ENCODE data around the gene GDI1.

The GDI1 gene

GRCh38 chrX:154464806-154465365 lies 27.9 kb downstream of the GDI1 start:
- no peak for FAIRE-seq

DNA sequence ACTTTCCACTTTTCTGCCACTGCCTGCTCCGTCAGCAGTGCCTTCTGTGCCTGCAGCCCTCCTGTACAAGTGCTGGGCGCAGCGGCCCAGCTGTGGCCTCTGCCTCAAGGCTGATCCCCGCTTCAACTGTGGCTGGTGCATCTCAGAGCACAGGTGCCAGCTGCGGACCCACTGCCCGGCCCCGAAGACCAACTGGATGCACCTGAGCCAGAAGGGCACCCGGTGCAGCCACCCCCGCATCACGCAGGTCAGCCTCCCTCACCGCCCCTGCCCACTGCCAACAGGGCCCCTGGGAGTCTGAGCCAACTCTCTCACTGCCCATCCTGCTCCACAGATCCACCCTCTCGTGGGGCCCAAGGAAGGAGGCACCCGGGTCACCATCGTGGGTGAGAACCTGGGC lies 28.6 kb downstream of the GDI1 start:
- FAIRE-seq, result no peak

DNA sequence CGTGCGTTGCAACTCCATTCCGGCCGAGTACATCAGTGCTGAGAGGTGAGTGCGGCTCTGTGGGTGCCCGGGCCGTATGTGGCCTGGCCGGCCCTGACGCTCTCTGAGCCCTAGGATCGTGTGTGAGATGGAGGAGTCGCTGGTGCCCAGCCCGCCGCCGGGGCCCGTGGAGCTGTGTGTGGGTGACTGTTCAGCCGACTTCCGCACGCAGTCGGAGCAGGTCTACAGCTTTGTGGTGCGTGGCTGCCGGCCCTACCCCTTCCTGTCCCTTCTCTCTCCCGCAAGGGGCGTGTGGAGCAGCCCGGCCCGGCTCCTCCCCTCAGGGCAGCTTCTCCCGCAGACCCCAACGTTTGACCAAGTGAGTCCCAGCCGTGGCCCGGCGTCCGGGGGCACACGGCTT lies 29.1 kb downstream of the GDI1 start:
- no peak for FAIRE-seq

GRCh38 chrX:154466907-154467306 lies 30.0 kb downstream of the GDI1 start:
- FAIRE-seq, result no peak

DNA sequence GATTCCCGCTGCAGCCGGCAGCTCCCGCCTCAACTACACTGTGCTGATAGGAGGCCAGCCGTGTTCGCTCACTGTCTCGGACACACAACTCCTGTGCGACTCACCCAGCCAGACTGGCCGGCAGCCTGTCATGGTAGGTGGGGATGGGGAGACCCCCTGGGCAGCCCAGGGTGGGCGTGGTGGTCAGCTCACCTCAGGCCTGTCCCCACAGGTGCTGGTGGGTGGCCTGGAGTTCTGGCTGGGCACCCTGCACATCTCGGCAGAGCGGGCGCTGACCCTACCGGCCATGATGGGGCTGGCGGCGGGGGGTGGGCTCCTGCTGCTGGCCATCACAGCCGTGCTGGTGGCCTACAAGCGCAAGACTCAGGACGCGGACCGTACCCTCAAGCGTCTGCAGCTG lies 30.6 kb downstream of the GDI1 start:
- FAIRE-seq, result no peak

DNA sequence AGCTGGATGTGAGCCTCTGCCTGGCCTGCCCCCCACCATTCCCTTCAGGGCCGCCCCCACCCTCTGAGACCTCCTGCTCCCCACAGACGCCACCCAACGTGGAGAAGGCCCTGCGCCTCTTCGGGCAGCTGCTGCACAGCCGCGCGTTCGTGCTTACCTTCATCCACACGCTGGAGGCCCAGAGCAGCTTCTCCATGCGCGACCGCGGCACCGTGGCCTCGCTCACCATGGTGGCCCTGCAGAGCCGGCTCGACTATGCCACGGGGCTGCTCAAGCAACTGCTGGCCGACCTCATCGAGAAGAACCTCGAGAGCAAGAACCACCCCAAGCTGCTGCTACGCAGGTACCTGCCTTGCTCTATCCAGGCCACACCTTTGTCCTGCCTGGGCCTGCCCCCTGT lies 31.3 kb downstream of the GDI1 start:
- FAIRE-seq, result no peak

GRCh38 chrX:154469114-154469513 lies 32.2 kb downstream of the GDI1 start:
- FAIRE-seq, result no peak

GRCh38 chrX:154469880-154470279 lies 32.9 kb downstream of the GDI1 start:
- FAIRE-seq, result no peak

- no peak for FAIRE-seq
These were observed 33.5 kb downstream of the GDI1 start for GRCh38 chrX:154470434-154470833.

GRCh38 chrX:154470914-154471568 lies 34.1 kb downstream of the GDI1 start:
- FAIRE-seq, result no peak

DNA sequence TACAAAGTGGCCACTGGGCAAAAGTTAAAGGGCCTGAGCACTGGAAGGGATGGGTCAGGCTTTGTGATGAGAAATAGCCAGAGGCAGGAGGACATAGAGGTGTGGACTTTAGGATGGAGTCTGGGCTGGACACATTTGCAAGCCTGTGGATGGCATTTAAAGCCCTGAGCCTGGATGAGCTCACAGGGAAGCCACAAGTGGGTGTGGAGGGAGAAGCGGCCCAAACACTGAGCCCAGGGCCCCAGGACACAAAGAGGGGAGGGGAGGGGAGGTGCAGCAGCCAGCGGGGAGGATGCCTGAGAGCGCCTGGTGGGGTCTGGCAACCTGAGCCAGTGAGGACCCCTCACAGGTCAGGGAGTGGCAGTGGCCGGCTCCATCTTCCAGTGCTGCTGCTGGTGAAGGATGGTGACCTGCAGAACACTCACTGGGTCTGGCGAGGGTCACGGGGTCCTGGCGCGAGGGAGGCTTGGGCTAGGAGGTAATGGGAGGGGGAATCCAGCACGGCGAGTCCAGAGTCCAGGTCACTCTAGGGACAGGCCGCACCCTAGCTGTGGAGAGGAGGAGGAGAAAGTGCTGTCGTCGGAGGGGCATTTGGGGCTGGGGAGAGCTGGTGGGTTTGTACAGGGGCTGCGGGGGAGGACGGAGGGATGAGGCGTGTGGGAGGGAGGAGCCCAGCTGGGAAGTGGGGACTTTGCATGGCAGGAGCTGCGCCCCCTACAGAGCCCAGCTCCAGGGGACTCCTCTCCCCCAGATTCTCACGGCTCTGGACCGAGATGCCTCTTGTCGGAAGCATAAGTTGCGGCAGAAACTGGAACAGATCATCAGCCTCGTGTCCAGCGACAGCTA lies 35.1 kb downstream of the GDI1 start:
- no peak for FAIRE-seq

- no peak for FAIRE-seq
These were observed 36.0 kb downstream of the GDI1 start for GRCh38 chrX:154472685-154473632.

- FAIRE-seq, result no peak
These were observed 36.7 kb downstream of the GDI1 start for GRCh38 chrX:154473683-154474082.

DNA sequence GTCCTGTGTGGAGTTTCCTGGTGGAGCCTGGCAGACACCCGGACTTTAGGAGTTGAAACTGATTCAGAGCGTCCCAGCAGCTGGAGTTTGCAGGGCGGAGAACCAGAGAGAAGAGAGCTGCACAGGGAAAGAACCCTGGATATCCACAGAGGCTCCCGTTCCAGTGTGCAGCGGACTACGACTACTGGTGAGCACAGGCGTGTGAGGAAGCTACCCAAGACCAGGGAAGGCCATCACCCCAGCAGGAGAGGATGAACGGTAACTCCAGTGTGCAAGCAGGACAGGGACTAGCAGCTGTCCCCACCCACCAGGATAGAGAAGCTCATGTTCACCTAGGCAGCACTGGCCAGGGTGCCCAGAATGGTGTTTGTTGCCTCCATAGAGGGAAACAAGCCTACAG lies 39.9 kb downstream of the GDI1 start:
- FAIRE-seq, result no peak

DNA sequence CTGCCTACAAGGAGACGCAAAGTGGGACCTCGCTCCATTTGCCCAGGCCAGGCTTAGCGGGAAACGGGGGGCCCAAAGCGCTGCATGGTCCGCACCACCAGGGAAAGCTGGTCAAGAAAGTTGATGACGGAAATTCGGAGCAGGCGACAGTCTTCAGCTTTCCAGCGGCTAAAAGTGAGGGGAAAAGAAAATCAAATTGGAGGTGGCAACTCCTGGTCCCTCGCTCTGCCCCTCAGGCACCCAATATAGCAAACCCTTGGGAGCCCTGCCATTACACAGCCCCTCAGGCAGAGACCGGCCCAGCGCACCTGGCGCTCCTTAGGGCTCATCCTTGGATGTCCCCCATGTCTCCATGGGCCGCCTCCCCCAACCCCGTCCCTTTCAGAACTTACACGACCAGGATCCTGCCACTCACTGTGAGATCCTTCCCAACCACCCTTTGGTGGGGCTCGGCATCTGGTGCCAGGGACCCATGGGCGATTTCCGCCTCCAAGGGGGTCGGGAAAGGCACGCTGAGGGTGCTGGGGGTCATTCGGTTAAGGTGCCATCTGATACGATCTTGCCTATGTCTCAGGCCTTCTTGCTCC lies 41.0 kb downstream of the GDI1 start:
- FAIRE-seq, result no peak

DNA sequence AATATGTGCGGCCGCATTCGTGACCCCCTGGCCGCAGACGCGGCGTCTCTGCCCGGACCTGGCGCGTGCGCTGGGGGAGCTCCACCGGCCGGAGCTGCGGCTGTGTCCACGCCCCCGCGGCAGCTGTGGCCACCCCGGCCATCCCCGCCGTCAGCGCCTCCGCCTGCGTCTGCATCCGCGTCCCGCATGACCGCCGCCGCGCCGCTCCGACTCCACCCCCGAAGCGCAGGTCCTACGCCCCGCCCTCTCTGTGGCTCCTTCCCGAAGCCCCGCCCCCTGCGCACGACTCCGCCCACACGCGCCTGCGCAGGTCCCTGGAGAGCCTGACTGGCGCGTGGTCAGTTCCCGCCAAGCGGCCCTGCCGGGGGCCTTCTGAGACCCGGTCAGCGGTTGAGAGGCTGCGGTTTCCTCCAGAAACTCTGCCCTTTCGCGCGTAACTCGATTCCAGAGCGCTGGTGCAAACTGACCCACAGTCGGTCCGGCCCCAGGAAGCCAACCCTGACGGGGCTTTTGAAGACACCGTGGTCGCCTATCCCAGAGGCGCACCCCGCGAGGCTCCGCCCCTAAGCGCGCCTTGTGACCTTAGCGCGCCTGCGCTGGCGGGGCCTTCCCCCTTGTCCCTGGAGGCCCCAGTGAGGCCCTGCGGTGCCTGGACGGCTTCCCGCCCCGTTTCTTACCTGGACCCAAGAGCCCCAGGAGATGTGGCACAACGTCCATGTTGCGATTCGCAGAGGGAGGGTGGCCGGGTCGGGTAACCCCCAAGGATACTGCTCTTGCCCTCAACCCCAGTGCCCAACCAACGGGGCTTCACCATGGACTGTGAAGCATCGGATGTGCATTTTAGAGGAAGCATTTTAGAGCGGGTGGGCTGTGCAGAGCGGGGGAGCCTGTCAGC lies 42.0 kb downstream of the GDI1 start, which contains the start of gene LAGE3:
LAGE3 (minus strand) TSS at position 554 of the 895 bp plus-strand sequence; CDS start at position 188, 366 bp downstream.
- FAIRE-seq, result peak; percentile 80

DNA sequence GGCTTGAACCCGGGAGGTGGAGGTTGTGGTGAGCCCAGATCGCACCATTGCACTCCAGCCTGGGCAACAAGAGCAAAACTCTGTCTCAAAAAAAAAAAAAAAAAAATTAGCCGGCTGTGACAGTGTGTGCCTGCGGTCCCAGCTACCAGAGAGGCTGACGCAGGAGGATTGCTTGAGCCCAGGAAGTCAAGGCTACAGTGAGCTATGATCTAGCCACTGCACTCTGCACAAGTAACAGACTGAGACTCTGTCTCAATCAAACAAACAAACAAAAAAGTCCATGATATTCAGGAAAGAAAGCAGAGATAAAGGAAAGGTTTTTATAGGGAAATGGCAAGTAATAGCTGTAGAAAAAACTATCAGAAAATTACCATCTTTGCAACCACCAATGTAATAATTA lies 44.2 kb downstream of the GDI1 start:
- no peak for FAIRE-seq

GRCh38 chrX:154481911-154482601 lies 45.1 kb downstream of the GDI1 start:
- no peak for FAIRE-seq

DNA sequence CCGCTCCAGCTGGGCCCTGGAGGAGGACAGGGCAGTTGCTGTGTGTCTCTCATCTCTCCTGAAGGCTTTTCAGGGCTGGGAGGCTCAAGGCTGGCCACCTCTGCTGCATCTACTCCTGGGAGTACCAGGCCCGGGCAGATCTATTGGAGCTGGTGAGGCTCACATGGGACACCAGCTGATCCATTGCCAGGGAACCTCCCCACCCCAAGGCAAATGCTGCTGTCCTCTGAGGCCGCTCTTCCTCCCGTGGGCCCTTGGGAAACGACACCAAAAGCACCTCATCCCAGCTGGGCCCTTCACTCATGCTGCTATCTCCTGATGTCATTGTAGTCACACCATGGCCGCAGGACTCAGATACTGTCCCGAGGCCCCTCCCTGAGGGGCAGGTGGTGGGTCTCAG lies 45.8 kb downstream of the GDI1 start:
- FAIRE-seq, result no peak

DNA sequence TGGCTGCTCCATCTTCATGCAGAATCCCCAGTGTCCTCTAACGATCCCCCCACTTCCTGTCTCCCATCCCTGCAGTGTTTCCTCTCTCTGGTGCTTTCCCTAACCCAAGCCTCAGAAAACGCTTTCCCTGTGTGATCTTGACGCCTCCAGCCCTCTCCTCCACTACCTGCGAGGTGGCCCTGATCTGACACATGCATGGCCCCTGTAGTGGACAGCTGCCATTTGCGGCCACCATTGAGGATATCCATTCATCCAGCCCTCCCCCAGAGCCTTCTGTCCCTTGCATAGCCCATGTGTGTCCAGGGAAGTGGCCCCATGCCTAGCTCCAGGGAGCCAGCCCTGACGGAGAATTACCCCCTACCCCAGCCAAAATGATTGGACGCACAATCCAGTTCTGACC lies 46.4 kb downstream of the GDI1 start:
- no peak for FAIRE-seq
